HG03558 (cell line): ENCODE results near the gene KIF4A.
A peak's percentile ranks its signal among the peaks of the same experiment; 100 is the strongest.
"Not testable (repeated sequence)": the region's sequence is repeated elsewhere in the genome, so short reads cannot be mapped to it uniquely, and the experiment has no call there.

Source experiments
- ATAC-seq: cut with Tn5 transposase; IDR thresholded peaks from one replicate; pipeline ENCODE4 v1.9.1; 2021; ENCODE audit warnings: moderate number of reproducible peaks; ENCODE audit not compliant: unreplicated experiment; ENCODE audit errors: extremely low read depth

Gene KIF4A

DNA sequence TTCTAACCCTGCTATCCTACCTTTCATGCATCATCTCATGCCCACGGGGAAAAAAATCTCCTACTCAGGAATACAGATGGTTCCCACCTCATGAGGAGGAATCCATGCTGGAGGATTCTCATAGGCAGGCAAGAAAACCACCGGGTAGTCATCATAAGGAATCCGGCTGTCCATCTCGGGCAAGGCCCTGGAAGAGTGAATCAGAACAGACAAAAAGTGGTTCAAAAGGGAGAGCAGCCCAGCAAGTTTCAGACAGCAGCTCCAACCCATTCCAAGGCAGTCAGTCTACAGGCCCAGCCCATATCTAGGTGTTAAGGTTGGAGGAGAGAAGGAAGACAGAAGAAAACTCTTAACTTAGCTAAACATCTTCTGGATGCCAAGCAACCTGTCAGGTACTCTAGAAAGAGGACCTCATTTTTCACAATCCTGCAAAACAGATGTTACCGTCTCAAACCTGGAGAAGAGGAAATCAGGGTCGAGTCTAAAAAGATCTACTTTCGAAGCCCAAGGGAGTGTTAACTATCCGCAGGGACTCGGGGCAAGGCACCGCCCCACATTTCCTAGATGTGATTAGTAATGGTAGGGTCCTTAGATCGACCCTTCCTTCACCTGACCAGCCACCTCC lies 624 bp upstream of the KIF4A start:
- no peak for ATAC-seq

DNA sequence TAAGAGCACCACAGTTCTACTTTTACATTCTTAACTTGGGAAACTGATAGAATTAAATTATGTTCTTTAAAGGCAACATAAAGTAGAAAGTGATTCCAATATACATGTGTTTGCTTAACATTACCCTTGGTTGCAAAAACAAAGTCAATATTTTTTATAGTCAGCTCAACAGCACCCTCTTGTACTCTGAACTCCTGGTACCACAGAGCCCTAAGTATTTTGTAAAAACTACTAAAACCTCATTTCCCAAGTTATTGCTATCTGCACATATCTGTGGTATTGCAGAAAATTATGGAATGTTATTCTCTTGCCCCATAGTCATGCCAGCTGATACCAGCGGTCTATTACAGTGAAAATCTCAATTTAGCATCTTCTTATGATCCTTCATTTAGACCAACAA lies 2.9 kb downstream of the KIF4A start:
- no peak for ATAC-seq

DNA sequence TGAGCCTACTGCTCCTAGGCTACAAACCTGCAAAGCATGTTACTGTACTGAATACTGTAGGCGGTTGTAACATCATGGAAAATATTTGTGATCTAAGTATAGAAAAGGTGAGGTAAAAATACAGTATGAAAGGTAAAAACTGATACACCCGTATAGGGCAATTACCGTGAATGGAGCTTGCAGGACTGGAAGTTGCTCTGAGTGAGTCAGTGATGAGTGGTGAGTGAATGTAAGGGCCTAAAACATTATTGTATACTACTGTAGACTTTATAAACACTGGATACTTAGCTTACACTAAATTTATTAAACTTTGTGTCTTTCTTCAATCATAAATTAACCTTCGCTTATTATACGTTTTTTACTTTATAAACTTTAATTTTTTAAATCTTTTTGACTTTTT lies 3.7 kb downstream of the KIF4A start:
- ATAC-seq: no peak

DNA sequence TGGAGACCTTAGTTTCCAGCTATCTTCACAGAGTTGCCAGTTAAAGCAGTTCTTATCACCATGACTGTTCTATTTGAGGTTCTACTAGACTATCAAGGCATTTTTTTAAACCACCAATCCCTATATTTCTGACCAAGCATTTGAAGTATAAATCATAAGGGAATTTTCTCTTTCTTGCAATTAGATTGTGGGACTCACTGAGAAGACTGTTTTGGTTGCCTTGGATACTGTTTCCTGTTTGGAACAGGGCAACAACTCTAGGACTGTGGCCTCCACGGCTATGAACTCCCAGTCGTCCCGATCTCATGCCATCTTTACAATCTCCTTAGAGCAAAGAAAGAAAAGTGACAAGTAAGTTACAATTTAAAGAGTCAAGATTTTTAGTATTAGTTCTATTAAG lies 11.8 kb downstream of the KIF4A start:
- no peak for ATAC-seq

DNA sequence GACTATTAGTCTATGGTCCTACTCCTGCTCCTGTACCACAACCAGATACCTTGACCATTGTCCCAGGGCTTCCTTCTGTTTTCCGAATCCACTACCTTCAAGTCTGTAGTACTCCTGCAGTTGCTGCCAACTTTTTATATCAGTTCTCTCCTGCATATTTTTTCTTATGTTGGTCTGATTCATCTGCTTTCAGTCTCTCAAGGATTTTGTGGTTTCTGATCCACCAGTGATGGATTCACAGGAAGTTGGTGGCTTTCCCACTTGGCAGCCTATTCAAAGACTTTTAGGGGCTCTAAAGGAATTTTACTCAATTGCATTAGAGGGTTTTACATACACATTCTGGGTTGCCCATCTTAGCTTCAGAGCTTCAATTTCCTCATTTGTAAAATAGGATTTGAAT lies 23.6 kb downstream of the KIF4A start:
- no peak for ATAC-seq

DNA sequence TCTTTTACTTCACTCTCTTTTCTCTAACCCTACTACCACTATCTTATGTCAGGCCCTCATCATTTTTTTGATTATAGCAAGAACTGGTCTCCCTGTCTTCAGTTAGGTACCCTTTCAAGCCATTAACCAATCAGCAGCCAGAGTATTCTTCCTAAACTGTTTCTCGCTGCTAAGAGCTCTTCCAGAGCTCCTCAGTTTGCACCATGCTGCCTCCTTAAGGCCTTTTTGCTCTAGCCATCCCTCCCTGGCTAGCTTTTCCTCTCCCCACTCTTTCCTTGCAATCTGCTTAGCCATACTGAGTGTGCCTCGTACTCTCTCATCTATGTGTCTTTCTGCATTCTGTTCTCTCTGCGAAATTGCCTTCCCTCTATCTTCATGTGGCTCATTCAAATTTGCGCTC lies 32.9 kb downstream of the KIF4A start:
- ATAC-seq: no peak

DNA sequence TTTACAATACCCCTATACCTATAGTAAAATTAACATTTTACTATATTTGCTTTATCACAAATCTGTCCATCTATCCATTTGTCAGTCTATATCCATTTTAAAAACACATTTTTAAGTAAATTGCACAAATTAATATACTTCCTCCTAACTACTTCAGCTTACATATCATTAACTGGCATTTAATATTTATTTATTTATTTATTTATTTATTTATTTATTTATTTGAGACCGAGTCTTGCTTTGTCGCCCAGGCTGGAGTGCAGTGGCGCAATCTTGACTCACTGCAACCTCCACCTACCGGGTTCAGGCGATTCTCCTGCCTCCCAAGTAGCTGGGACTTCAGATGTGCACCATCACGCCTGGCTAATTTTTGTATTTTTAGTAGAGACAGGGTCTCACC lies 33.7 kb downstream of the KIF4A start:
- ATAC-seq: not testable (repeated sequence)

DNA sequence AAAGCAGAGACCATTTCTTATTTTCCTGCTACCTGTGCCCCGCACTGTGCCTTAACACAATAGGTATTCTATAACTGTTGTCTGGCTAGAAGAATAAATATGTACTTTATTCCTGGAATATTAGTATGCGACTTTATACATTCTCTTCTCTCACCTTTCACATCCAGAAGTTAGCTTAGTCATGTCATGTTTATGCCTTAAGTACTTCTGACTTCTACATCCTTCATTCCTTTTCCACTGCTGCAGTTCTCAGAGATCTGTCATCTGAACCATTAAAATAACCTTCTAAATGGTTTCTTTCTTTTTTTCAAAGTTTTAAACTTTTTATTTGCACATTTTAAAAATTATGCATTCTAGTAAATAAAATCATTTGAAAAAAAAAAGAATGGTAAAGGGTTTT lies 34.4 kb downstream of the KIF4A start:
- ATAC-seq: no peak

DNA sequence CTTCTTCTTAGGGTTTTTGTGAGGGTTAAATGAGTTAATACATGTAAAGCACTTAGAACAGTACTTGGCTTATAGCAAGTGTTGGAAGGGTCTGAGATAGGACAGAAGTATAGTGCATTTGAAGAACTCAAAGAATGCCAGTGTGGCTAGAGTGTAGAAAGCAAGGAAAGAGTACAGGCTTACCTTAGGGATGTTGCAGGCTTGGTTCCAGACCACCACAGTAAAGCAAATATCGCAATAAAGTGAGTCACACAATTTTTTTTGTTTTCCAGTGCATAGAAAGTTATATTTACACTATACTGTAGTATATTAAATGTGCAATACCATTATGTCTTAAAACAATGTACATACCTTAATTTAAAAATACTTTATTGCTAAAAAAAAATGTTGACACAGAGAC lies 41.3 kb downstream of the KIF4A start:
- ATAC-seq: no peak

DNA sequence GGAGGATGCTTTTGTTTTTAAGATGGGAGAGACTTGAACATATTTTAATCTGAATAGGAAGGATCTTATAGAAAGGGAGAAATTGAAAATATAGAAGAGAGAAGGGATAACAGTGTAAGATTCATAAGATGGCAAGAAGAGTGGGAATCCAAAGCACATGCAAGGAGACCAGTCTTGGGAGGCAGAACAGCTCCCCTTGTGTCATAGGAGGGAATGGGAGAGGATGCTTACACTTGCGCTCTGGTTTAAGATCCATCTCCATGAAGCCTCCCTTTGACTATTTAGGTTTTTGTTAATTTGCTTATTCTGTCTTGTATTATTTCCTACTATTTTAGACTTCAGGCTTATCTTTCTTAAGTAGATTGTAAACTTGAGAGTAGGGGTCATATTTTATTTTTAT lies 42.7 kb downstream of the KIF4A start:
- ATAC-seq: no peak

DNA sequence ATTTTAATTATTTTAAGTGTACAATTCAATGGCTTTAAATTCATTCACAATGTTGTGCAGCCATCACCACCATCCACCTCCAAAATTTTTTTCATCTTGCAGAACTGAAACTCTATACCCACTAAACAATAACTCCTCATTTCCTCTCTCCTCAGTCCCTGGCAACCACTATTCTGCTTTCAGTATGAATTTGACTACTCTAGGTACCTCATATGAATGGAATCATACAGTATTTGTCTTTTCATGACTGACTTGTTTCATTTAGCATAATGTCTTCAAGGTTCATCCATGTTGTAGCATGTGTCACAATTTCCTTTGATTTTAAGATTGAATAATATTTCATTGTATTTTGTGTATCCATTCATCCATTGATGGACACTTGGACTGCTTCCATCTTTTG lies 46.9 kb downstream of the KIF4A start:
- peak; percentile 100 for ATAC-seq

DNA sequence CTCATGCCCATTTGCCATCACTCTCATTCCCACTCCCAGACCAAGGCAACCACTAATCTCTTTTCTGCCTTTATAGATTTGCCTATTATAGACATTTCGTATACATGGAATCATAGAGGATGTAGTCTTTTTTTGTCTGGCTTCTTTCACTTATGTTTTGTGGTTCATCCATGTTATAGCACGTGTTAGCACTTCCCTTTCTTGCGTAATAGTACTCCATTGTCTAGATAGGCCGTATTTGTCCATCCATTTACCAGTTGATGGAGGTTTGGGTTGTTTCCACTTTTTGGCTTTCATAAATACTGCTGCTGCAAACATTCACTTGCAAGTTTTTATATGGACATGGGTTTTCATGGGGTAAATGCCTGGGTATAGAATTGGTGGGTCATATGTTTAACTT lies 48.4 kb downstream of the KIF4A start:
- ATAC-seq: no peak

DNA sequence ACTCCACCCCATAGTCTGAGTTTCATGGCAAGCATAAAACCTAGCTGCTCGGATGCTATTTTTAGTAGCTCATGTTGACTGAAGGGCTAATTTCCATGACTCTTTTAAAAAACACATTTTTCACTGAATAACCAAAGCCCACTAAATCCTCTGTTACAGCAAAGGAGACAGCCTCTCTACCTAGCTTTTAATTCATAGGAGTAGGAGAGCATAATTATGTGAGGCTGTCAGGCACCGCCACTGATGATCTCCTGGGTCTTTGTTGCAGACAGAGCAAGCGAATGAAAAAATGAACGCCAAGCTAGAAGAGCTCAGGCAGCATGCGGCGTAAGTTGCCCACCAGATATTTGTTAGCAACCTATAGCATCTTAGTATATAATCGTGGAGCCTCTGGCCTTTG lies 53.5 kb downstream of the KIF4A start:
- ATAC-seq: no peak

DNA sequence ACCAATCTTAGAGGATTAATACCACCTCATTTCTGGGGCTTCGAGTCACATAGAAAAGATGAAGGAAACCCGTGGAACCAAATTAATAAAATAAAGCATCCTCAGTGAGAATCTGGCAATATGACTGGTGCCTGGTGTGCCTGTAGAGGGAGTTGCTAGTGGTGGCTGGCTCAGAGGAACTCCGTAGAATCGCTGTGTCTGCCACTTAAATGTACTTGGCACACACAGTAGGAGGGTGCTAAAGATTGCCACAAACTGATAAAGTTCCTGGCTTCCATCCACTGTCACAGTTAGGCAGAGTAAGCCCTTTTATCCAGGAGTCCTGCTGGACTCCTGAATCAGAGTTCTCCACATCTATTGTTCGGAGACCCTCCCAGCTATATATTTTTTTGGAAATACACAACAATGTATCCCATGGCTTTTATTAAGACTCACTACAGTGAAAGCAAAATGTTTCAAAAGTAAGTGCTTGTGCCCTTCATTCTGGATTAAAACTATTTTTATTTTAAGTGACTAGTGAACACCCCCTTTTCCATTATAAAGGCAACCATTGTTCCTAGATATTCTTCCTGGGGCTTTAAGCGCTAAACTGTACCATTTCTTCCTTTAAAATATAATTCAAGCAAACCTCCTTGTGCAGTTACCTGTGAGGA lies 56.6 kb downstream of the KIF4A start:
- no peak for ATAC-seq

DNA sequence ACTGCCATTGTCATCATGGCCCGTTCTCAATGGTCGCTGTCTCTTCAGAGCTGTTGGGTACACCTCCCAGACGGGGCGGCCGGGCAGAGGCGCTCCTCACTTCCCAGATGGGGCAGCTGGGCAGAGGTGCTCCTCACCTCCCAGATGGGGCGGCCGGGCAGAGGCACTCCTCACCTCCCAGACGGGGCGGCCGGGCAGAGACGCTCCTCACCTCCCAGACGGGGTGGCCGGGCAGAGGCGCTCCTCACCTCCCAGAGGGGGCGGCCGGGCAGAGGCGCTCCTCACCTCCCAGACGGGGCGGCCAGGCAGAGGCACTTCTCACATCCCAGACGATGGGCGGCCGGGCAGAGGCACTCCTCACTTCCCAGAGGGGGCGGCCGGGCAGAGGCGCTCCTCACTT lies 58.9 kb downstream of the KIF4A start:
- not testable (repeated sequence) for ATAC-seq

DNA sequence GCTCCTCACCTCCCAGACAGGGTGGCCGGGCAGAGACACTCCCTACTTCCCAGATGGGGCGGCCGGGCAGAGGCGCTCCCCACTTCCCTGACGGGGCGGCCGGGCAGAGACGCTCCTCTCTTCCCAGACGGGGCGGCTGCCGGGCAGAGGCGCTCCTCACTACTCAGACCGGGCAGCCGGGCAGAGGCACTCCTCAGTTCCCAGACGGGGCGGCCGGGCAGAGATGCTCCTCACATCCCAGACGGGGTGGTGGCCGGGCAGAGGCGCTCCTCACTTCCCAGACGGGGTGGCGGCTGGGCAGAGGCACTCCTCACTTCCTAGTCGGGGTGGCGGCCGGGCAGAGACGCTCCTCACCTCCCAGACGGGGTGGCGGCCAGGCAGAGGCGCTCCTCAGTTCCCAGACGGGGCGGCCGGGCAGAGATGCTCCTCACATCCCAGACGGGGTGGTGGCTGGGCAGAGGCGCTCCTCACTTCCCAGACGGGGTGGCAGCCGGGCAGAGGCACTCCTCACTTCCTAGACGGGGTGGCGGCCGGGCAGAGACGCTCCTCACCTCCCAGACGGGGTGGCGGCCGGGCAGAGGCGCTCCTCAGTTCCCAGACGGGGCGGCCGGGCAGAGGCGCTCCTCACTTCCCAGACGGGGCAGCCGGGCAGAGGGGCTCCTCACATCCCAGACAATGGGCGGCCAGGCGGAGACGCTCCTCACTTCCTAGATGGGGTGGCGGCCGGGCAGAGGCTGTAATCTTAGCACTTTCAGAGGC lies 59.6 kb downstream of the KIF4A start:
- ATAC-seq: not testable (repeated sequence)

DNA sequence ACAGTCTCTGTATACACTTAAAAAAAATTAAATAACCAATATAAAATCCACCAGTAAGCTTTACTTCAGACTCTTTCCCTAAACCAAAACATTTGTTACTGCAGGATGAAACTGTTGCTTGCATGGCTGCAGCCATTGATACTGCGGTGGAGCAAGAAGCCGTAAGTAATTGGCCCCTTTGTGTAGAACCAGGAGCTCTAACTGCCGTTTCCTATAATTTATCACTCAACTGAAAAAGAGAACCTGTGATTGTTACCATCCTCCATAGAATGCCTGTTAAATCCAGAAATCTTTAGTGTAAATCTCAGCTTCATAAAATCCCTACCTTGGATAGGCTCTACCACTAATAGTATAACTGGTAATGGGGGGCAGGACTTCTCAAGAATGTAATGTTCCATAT lies 62.6 kb downstream of the KIF4A start:
- no peak for ATAC-seq

DNA sequence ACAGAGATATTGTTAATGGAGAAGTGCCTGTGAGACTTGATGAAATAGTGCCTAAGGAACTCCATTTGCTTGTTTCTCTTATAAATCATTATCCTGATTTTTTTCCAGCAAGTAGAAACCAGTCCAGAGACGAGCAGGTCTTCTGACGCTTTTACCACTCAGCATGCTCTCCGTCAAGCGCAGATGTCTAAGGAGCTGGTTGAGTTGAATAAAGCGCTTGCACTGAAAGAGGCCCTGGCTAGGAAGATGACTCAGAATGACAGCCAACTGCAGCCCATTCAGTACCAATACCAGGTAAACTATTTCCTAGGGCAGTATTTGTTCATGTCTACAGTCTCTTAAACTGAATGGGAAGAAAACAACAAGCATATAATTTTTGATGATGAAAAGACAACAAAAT lies 63.6 kb downstream of the KIF4A start:
- no peak for ATAC-seq

DNA sequence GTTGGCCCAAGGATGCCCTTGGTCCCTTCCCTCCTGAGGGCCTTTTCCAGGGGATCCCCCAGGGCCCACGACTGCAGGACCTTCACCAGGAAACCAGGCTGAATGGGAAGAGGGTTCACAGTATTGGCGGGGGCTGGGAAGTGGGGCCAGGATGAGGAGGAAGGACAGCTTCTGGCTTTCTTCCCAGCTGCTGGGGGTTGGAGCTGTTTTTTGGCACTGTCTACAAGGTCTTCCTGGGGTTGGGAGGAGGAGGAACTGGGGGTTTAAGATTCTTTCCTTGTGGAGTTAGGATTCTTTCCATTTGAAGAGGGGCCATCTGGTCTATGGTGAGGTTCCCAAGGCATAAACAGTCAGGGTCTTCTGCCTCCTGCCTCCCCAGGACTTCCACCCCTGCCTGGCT lies 64.8 kb downstream of the KIF4A start:
- ATAC-seq: no peak

DNA sequence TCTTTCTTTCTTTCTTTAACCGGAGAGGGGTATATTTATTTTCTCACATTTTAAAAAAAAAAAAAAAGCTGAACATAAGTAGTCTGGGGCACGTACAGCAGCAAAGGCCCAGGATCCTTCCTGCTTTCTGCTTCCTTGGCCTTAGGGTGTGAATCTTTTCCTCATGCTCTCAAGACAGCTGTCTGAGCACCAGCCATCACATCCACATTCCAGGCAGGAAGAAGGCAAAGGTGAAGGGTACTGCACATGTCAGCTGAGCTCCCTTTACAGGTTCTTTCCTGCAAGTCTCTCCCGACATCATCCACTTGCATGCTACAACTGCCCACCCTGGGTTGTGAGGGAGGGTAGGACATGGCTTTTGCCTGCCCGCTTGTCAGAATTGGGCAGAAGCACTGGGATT lies 69.6 kb downstream of the KIF4A start:
- no peak for ATAC-seq

DNA sequence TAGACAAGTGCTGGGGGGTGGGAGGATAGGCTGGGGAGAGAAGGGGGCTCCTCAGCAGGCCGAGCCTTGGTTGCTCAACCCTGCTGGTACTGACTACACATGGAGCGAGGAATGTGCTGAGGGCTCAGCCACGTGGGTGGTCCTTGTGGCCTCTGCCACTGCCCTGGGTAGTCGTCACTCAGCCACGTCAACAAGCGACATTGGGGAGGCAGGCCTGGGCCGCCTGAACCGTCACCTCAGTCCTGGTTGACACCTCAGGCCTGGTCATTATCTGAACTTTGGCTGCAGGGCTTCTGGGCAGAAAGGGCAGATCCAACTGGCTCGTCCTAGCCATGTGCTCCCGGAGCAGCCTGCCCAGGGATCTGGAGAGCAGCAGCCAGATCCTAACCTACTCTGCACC lies 70.5 kb downstream of the KIF4A start:
- ATAC-seq: no peak

DNA sequence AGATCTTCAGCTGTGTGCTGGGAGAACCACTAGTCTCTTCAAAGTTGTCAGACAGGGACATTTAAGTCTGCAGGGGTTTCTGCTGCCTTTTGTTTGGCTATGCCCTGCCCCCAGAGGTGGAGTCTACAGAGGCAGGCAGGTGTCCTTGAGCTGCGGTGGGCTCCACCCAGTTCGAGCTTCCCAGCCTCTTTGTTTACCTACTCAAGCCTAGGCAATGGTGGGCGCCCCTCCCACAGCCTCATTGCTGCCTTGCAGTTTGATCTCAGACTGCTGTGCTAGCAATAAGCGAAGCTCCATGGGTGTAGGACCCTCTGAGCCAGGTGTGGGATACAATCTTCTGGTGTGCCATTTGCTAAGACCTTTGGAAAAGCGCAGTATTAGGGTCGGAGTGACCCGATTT lies 78.8 kb downstream of the KIF4A start:
- ATAC-seq: not testable (repeated sequence)
